Measurements from ENCODE around the gene ADGRB3.
"Not testable (repeated sequence)": the region's sequence is repeated elsewhere in the genome, so short reads cannot be mapped to it uniquely, and the experiment has no call there.

Gene ADGRB3

DNA sequence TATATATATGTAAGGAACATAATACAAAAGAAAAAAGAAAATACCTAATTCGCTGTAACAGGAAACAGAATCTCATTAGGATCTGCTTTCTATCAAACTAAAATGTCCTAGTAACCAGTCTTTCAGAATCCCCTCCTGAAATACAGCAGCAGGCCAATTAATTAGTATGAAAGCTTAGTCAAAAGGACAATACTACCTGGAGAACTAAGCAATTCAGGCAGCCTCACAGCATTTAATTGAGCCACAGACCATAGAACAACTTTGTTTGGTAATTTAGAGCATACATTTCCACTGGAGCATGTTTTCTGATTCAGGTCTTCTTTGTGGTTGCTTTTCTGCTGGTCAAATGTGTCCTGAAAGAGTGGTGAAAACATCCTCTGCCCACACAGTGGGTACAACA is 645.8 kb downstream of the ADGRB3 start:
- Histone ChIP-seq H3K79me2 (no peaks in the 10 kb centered on the region), H3K4me1 (no peaks in the 10 kb centered on the region), H3K36me3 (ENCODE audit: control insufficient read depth, insufficient read depth, low read length) (no peaks in the 10 kb centered on the region), H2AFZ (no peak overlapping the region), H3K27me3 (ENCODE audit: control insufficient read depth, insufficient read depth, low read length) (no peaks in the 10 kb centered on the region), H3K4me2 (ENCODE audit: low read length) (no peak overlapping the region), H3K9ac (no peak overlapping the region), H3K9me3 (ENCODE audit: control insufficient read depth, low read length) (no peaks in the 10 kb centered on the region), H3K4me3 (ENCODE audit: low read depth, low read length) (no peak overlapping the region), H3K27ac (no peak overlapping the region)
- TF ChIP-seq, protein P1, sequence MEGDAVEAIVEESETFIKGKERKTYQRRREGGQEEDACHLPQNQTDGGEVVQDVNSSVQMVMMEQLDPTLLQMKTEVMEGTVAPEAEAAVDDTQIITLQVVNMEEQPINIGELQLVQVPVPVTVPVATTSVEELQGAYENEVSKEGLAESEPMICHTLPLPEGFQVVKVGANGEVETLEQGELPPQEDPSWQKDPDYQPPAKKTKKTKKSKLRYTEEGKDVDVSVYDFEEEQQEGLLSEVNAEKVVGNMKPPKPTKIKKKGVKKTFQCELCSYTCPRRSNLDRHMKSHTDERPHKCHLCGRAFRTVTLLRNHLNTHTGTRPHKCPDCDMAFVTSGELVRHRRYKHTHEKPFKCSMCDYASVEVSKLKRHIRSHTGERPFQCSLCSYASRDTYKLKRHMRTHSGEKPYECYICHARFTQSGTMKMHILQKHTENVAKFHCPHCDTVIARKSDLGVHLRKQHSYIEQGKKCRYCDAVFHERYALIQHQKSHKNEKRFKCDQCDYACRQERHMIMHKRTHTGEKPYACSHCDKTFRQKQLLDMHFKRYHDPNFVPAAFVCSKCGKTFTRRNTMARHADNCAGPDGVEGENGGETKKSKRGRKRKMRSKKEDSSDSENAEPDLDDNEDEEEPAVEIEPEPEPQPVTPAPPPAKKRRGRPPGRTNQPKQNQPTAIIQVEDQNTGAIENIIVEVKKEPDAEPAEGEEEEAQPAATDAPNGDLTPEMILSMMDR (IDR thresholded peaks at IDR 0.05) = no peak

DNA sequence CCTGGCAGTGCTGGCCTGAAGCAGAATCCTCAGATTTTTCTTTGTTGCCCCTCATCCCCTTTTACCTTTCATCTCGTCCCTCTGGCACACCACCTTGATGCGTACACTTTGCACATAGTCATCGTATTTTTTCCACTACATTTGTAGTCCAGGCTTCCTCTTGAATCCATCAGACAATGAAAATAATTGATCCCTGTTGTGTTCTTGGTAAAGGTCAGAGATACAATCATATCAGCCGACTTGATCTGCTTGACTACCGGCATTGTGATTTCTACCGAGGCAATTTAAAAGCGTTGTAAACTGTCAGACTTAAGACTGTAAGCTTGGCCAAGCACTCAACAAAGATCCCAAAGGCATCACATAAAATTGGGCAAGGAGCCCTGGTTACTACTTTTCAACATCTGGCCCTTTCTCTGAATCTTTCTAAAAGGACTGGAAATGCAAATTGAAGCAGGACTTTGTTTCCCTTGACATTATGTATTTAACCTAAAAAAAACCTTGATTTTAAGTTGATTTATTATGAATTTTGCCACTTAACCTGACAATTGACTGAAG is 649.2 kb downstream of the ADGRB3 start:
- H3K27me3 ChIP-seq (ENCODE audit: control insufficient read depth, insufficient read depth, low read length) = no peaks in the 10 kb centered on the region
- H2AFZ ChIP-seq = no peak overlapping the region
- TF ChIP-seq, protein P1 (IDR thresholded peaks at IDR 0.05) = no peak
- H3K9ac ChIP-seq = no peak overlapping the region
- H3K9me3 ChIP-seq (ENCODE audit: control insufficient read depth, low read length) = no peaks in the 10 kb centered on the region
- no peak overlapping the region for H3K27ac ChIP-seq
- no peak overlapping the region for H3K4me2 ChIP-seq (ENCODE audit: low read length)
- no peaks in the 10 kb centered on the region for H3K36me3 ChIP-seq (ENCODE audit: control insufficient read depth, insufficient read depth, low read length)
- H3K4me1 ChIP-seq = no peaks in the 10 kb centered on the region
- no peaks in the 10 kb centered on the region for H3K79me2 ChIP-seq
- no peak overlapping the region for H3K4me3 ChIP-seq (ENCODE audit: low read depth, low read length)

DNA sequence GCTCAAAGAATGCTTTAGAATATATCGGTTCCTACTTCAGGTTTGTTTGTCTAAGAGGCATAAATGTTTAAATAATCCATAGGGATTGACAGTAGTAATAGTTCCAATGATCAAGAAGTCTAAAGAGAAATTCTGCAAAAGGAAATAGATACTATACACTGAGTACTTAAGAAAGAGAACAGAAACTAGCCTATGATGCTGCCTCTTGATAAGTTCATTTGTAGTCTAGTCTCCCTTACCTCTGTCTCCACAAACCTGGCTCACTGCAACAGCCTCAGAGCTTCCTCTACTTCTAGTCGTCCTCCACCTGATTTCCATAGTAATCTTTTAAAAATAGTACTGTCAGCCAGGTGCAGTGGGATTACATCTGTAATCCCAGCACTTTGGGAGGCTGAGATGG is 650.0 kb downstream of the ADGRB3 start:
- Histone ChIP-seq H3K4me3 (ENCODE audit: low read depth, low read length) (no peak overlapping the region), H3K27me3 (ENCODE audit: control insufficient read depth, insufficient read depth, low read length) (no peaks in the 10 kb centered on the region), H2AFZ (no peak overlapping the region), H3K27ac (no peak overlapping the region), H3K36me3 (ENCODE audit: control insufficient read depth, insufficient read depth, low read length) (no peaks in the 10 kb centered on the region), H3K4me1 (no peaks in the 10 kb centered on the region), H3K9me3 (ENCODE audit: control insufficient read depth, low read length) (no peaks in the 10 kb centered on the region), H3K4me2 (ENCODE audit: low read length) (no peak overlapping the region), H3K9ac (no peak overlapping the region), H3K79me2 (no peaks in the 10 kb centered on the region)
- TF ChIP-seq, protein P1 (IDR thresholded peaks at IDR 0.05) = no peak

DNA sequence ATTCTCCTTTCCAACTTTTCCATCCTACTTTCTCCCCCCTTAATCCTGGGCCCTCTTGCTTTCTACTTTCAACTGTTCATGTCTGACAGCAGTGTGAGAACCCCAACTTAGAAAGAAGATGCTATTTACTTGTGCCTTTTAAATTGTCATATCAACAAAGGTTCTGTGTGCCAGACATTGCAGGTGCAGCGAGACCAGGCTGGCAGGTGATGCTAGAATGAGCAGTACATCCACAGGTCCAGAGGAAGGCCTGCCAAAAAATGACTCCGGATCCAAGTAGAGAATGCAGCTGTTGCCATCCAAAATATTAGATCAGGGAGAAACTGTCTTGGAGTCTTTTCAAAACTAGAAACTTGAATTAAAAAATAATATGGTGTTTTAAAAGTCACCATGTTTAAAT is 651.2 kb downstream of the ADGRB3 start:
- no peaks in the 10 kb centered on the region for H3K4me1 ChIP-seq
- no peak overlapping the region for H3K4me2 ChIP-seq (ENCODE audit: low read length)
- no peaks in the 10 kb centered on the region for H3K27me3 ChIP-seq (ENCODE audit: control insufficient read depth, insufficient read depth, low read length)
- H3K79me2 ChIP-seq = no peaks in the 10 kb centered on the region
- H3K9me3 ChIP-seq (ENCODE audit: control insufficient read depth, low read length) = no peaks in the 10 kb centered on the region
- H3K36me3 ChIP-seq (ENCODE audit: control insufficient read depth, insufficient read depth, low read length) = no peaks in the 10 kb centered on the region
- H3K9ac ChIP-seq = no peak overlapping the region
- H3K4me3 ChIP-seq (ENCODE audit: low read depth, low read length) = no peak overlapping the region
- TF ChIP-seq, protein P1 (IDR thresholded peaks at IDR 0.05) = no peak
- no peak overlapping the region for H3K27ac ChIP-seq
- no peak overlapping the region for H2AFZ ChIP-seq

DNA sequence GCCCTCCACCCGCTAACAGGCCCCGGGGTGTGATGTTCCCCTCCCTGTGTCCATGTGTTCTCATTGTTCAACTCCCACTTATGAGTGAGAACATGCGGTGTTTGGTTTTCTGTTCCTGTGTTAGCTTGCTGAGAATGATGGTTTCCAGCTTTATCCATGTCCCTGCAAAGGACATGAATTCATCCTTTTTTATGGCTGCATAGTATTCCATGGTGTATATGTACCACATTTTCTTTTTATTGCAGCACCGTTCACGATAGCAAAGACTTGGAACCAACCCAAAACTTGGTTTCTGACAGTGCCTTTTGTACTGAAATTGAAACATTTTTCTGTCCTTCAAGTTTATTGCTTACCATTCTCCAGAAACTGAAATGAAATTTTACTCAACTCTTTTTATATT is 653.1 kb downstream of the ADGRB3 start:
- H3K36me3 ChIP-seq (ENCODE audit: control insufficient read depth, insufficient read depth, low read length); H3K4me3 ChIP-seq (ENCODE audit: low read depth, low read length); H3K4me2 ChIP-seq (ENCODE audit: low read length); H3K27ac ChIP-seq; H3K9ac ChIP-seq; H3K27me3 ChIP-seq (ENCODE audit: control insufficient read depth, insufficient read depth, low read length); H3K4me1 ChIP-seq; H2AFZ ChIP-seq; H3K79me2 ChIP-seq; H3K9me3 ChIP-seq (ENCODE audit: control insufficient read depth, low read length): not testable (repeated sequence)
